ENCODE results near the gene NELFA. TPM values are rescaled to one million over a fixed set of nuclear protein-coding genes. Genes with fewer than 3 reads are reported as not detected.

NELFA gene
- total RNA-seq, 2 experiments from 2014 or later, result 34.7 to 36.2 TPM

GRCh38 chr4:1938027-1938426, 70.7 kb downstream of the NELFA start:
- peaks cover 41% of the 10 kb centered on the region for H3K36me3 Mint-ChIP-seq (ENCODE audit: low read depth)
- no peaks in the 10 kb centered on the region for H3K9me3 Mint-ChIP-seq
- ChIA-PET CTCF (no interaction called here), POLR2A (no interaction called here)
- H3K4me3 Mint-ChIP-seq, result no peak overlapping the region
- peaks cover 2% of the 10 kb centered on the region for H3K4me1 Mint-ChIP-seq
- no peak overlapping the region for H3K27ac Mint-ChIP-seq
- no peak for DNase-seq
- no peaks in the 10 kb centered on the region for H3K27me3 Mint-ChIP-seq

- DNase-seq, result no peak
- ChIA-PET POLR2A (no interaction called here), CTCF (interaction anchor here (0.9 kb wide), 1 partner anchor 28 kb away, joined by 4 read pairs; no protein-coding TSS in a partner anchor)
- no peak overlapping the region for H3K4me3 Mint-ChIP-seq
- H3K27me3 Mint-ChIP-seq, result no peaks in the 10 kb centered on the region
- no peaks in the 10 kb centered on the region for H3K9me3 Mint-ChIP-seq
- no peak overlapping the region for H3K27ac Mint-ChIP-seq
- H3K36me3 Mint-ChIP-seq (ENCODE audit: low read depth), result peaks cover 38% of the 10 kb centered on the region
- H3K4me1 Mint-ChIP-seq, result peaks cover 2% of the 10 kb centered on the region
Measured at GRCh38 chr4:1937550-1937949, 71.2 kb downstream of the NELFA start.

- POLR2A ChIA-PET, result no interaction called here
- H3K36me3 Mint-ChIP-seq (ENCODE audit: low read depth), result peaks cover 37% of the 10 kb centered on the region
Measured at GRCh38 chr4:1933700-1934099, 75.1 kb downstream of the NELFA start.

GRCh38 chr4:1932736-1933135, 76.0 kb downstream of the NELFA start:
- DNase-seq, result no peak
- ChIA-PET CTCF (no interaction called here), POLR2A (no interaction called here)
- Mint-ChIP-seq H3K27me3 (no peaks in the 10 kb centered on the region), H3K4me3 (no peak overlapping the region), H3K36me3 (ENCODE audit: low read depth) (peaks cover 39% of the 10 kb centered on the region), H3K4me1 (peaks cover 2% of the 10 kb centered on the region), H3K27ac (no peak overlapping the region), H3K9me3 (no peaks in the 10 kb centered on the region)

More at GRCh38 chr4:1933700-1934099, 75.1 kb downstream of the NELFA start:
- peaks cover 2% of the 10 kb centered on the region for H3K4me1 Mint-ChIP-seq
- CTCF ChIA-PET, result no interaction called here
- H3K27ac Mint-ChIP-seq, result no peak overlapping the region
- no peak for DNase-seq
- H3K27me3 Mint-ChIP-seq, result no peaks in the 10 kb centered on the region
- H3K9me3 Mint-ChIP-seq, result no peaks in the 10 kb centered on the region
- no peak overlapping the region for H3K4me3 Mint-ChIP-seq

Small RNA genes within 50 kb of the gene (microRNA-seq; reads per million reads assigned to microRNA genes)
- not detected for gene MIR943 (ENCODE audit: borderline microRNAs expressed, borderline replicate concordance)

Other genes starting within 250 kb of the NELFA start
- under 1 TPM; 0.25 to 0.27 TPM for gene FGFR3, start 215.7 kb downstream of the NELFA start, total RNA-seq
- 10 to 100 TPM; 40.7 to 49.5 TPM for gene LETM1, start 152.8 kb downstream of the NELFA start, total RNA-seq
- 100 to 1,000 TPM; 248 to 271 TPM for gene NSD2, start 137.6 kb downstream of the NELFA start, total RNA-seq
- under 1 TPM in 1 of 2 experiments, not detected in 1; 0.07 TPM for gene NAT8L, start 50.4 kb upstream of the NELFA start, total RNA-seq
- gene HAUS3, start 233.1 kb upstream of the NELFA start, total RNA-seq, result 10 to 100 TPM; 25.3 to 26.4 TPM
- gene POLN, start 233.1 kb upstream of the NELFA start, total RNA-seq, result 1 to 10 TPM; 3.3 to 3.8 TPM